GM12875 (cell line): ENCODE measurements around the gene FOXM1.
"Not testable (repeated sequence)": the region's sequence is repeated elsewhere in the genome, so short reads cannot be mapped to it uniquely, and the experiment has no call there.

Experiments used
- H3K4me3 ChIP-seq: one replicate; pipeline ENCODE4 v1.5.1; 2011; ENCODE audit warnings: low read depth, low read length, control low read depth
- CTCF ChIP-seq: IDR thresholded peaks from 2 replicates; pipeline ENCODE4 v1.5.1; 2011; ENCODE audit warnings: low read depth, mild to moderate bottlenecking, control low read depth, inconsistent platforms, low read length, moderate library complexity, borderline replicate concordance; ENCODE audit not compliant: insufficient read depth

Gene FOXM1

DNA sequence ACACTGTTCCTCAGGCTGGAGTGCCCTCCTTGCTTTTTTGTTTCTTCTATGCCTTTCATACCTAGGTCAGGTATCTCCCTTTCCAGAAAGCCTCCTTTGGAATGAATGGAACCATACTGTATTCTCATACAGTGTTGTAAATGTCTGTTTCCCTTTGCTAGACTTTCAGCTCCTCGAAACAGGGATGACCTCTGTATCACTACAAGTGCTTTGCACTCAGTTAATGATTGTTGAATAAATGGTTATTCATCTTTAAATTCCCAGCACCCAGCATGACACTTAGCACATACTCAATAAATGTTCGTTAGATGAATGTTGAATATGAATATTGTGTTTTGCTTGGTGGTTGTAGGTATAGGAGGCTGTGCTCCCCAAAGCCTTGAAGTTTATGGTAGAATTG is 7.8 kb upstream of the FOXM1 start:
- no peak overlapping the region for H3K4me3 ChIP-seq
- TF ChIP-seq CTCF = no peak

DNA sequence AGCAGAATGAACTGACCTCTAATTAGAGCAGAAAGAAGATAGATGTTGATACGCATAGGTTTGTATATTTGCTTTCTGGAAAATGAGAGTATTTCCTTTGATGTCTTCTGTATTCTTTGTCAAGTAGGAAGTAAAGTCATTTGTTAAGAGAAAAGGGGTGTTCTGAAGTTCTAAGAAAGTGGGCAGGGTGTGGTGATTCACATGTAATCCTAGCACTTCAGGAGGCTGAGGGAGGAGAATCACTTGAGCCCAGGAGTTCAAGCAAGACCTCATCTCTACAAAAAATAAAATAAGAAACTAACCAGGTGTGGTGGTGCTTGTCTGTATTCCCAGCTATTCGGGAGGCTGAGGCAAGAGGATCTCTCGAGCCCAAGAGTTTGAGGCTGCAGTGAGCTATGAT is 2.9 kb upstream of the FOXM1 start:
- TF ChIP-seq CTCF = no peak
- no peak overlapping the region for H3K4me3 ChIP-seq

GRCh38 chr12:2877953-2878732 is 1.2 kb upstream of the FOXM1 start:
- H3K4me3 ChIP-seq = peak overlapping the region; percentile 94
- no peak for TF ChIP-seq CTCF

- no peak for TF ChIP-seq CTCF
- peak overlapping the region; percentile 94 for H3K4me3 ChIP-seq
Observed at GRCh38 chr12:2876431-2877046, 435 bp downstream of the FOXM1 start.

- H3K4me3 ChIP-seq = not testable (repeated sequence)
Observed at GRCh38 chr12:2868986-2869632, 7.9 kb downstream of the FOXM1 start.

DNA sequence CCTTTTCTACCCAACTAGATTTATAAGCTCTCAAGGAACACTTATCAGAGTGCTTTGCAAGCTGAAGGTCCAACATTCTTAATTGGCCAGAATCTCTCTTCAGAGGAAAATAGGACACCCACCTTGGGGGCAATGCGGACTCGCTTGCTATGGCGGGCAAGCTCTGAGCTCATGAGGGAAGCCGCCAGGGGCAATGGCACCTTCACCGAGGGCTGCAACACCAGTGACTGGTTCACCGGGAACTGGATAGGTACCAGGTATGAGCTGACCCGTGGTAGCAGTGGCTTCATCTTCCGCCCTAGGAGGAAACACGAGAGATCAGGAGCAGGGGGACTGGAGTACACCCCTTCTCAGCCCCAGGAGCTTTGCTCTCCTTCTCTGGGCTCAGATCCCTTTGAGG is 12.8 kb downstream of the FOXM1 start:
- no peak overlapping the region for H3K4me3 ChIP-seq
- TF ChIP-seq CTCF = no peak

- not testable (repeated sequence) for H3K4me3 ChIP-seq
Observed at GRCh38 chr12:2863402-2863801, 13.6 kb downstream of the FOXM1 start.

- H3K4me3 ChIP-seq = no peak overlapping the region
- no peak for TF ChIP-seq CTCF
Observed at GRCh38 chr12:2862876-2863275, 14.1 kb downstream of the FOXM1 start.
